AG04450 (cell line): ENCODE results near the gene STK38. TPM values are rescaled to one million over a fixed set of nuclear protein-coding genes. Genes with fewer than 3 reads are reported as not detected.

Experiments used
- CTCF ChIA-PET: fragments of 300-600, 350-600 bp; formaldehyde crosslinking; extraction: SDS; loops from one replicate; lab custom pipeline; 2022; ENCODE audit warnings: antibody characterized with exemption, inconsistent platforms; lab: Charles Lee
- POLR2A ChIA-PET: fragments of 350-600 bp; formaldehyde crosslinking; extraction: SDS; loops from one replicate; lab custom pipeline; 2021; ENCODE audit warnings: antibody characterized with exemption, inconsistent platforms; lab: Yijun Ruan, JAX
- DNase-seq: peaks from one replicate; pipeline ENCODE4 v3.0.0-alpha.2; 2011; ENCODE audit warnings: low read depth, low spot score
- H3K27ac ChIP-seq: one replicate; pipeline ENCODE4 v1.5.1; 2012; ENCODE audit warnings: low read depth, low read length, control low read depth
- H3K27me3 ChIP-seq: one replicate; pipeline ENCODE4 v1.6.0; 2012; ENCODE audit warnings: low read length; ENCODE audit not compliant: control insufficient read depth, insufficient read depth
- H3K4me3 ChIP-seq: 2 replicates; pipeline ENCODE4 v1.5.1; 2011; ENCODE audit warnings: mild to moderate bottlenecking, low read depth, low read length, control low read depth
- H3K9me3 ChIP-seq: 2 replicates; pipeline ENCODE4 v1.5.1; 2012; ENCODE audit warnings: low read length; ENCODE audit not compliant: control insufficient read depth, insufficient read depth
- polyA plus RNA-seq: library from polyadenylated mRNA; depleted of rRNA; stranded (reverse); fragments of >200 nt; gene quantifications from 2 replicates; pipeline ENCODE4 v1.2.3, GENCODE V29; 2011
- TF ChIP-seq, protein P1 (sequence below): IDR thresholded peaks from 2 replicates; pipeline ENCODE4 v1.5.1; 2011; ENCODE audit warnings: low read depth, low read length, control low read depth, inconsistent platforms

STK38 gene
- polyA plus RNA-seq, 1 experiment = 34.9 TPM

DNA sequence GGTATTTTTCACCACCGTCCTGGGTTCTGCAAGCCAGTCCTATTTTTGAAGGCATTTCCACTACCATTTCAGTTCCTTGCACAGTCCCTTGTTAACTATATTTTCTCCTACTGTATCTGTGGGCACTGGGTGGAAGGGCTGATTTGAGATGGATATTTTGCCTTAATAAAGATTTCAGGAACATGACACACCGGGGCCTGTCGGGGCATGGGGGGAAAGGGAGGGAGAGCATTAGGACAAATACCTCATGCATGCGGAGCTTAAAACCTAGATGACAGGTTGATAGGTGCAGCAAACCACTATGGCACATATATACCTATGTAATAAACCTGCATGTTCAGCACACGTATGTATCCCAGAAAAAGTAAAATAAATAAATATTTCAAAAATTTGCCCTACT is 22.4 kb downstream of the STK38 start:
- no peak overlapping the region for H3K27ac ChIP-seq
- POLR2A ChIA-PET = interaction anchor here (0.7 kb wide), 1 partner anchor 102 kb away, joined by 3 read pairs; no protein-coding TSS in a partner anchor

DNA sequence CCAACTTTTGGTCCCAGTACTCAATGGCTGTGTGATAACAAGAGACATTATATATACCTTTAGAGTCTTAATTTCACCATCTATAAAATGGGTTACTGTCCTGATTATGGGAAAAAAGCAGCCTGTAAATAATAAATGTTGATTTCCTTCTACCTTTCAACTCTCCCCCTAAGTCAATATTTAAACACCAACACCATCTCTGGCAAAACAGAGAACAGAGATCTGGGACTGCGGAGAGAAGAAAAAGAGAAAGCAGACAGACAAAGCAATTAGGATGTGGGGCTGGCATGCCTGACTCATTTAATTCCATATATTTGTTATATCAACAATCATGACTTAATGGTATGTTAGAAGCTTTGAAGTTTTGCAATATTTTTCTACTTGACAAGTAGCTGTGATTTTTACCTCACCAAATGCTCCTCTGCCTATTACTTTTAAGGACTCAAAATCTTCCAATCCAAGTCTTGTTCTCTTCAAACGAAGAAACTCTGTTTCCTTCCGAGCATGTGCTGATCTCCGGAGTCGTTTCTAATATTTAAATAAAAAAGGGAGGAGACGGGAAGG is 23.3 kb downstream of the STK38 start:
- Histone ChIP-seq H3K4me3 (no peak overlapping the region), H3K9me3 (no peaks in the 10 kb centered on the region), H3K27ac (no peak overlapping the region), H3K27me3 (no peaks in the 10 kb centered on the region)
- CTCF ChIA-PET = no interaction called here
- TF ChIP-seq, protein P1, sequence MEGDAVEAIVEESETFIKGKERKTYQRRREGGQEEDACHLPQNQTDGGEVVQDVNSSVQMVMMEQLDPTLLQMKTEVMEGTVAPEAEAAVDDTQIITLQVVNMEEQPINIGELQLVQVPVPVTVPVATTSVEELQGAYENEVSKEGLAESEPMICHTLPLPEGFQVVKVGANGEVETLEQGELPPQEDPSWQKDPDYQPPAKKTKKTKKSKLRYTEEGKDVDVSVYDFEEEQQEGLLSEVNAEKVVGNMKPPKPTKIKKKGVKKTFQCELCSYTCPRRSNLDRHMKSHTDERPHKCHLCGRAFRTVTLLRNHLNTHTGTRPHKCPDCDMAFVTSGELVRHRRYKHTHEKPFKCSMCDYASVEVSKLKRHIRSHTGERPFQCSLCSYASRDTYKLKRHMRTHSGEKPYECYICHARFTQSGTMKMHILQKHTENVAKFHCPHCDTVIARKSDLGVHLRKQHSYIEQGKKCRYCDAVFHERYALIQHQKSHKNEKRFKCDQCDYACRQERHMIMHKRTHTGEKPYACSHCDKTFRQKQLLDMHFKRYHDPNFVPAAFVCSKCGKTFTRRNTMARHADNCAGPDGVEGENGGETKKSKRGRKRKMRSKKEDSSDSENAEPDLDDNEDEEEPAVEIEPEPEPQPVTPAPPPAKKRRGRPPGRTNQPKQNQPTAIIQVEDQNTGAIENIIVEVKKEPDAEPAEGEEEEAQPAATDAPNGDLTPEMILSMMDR = no peak
- POLR2A ChIA-PET = interaction anchor here (0.6 to 0.8 kb wide), 3 partner anchors 10 to 102 kb away, joined by 3 read pairs; no protein-coding TSS in a partner anchor
- no peak for DNase-seq

More for the DNA sequence above, 22.4 kb downstream of the STK38 start:
- no peak for DNase-seq
- H3K9me3 ChIP-seq = no peaks in the 10 kb centered on the region
- CTCF ChIA-PET = no interaction called here
- no peak overlapping the region for H3K4me3 ChIP-seq
- TF ChIP-seq, protein P1 = no peak
- H3K27me3 ChIP-seq = no peaks in the 10 kb centered on the region

DNA sequence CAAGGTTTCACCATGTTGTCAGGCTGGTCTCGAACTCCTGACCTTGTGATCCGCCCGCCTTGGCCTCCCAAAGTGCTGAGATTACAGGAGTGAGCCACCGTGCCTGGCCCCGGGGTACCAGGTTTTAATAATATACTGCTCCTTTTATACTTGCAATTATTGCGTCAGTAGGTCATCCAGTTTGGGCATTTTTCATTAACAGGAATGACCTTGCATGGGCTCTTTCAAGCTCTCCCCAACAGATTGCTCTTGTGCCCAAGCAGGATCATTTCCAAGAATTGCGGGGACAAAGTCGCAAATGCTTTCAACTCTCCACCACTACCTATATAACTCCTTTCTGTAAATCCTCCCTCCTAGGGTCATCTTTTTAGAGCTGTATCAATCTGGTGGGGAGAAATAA is 23.8 kb downstream of the STK38 start:
- H3K4me3 ChIP-seq = no peak overlapping the region
- H3K27me3 ChIP-seq = no peaks in the 10 kb centered on the region
- no peaks in the 10 kb centered on the region for H3K9me3 ChIP-seq
- DNase-seq = no peak
- TF ChIP-seq, protein P1 = no peak
- H3K27ac ChIP-seq = no peak overlapping the region
- CTCF ChIA-PET = interaction anchor here (1.5 kb wide), 1 partner anchor 236 kb away, joined by 3 read pairs; no protein-coding TSS in a partner anchor
- POLR2A ChIA-PET = interaction anchor here (0.6 to 0.7 kb wide), 2 partner anchors 72 kb away, joined by 3 to 4 read pairs; no protein-coding TSS in a partner anchor

DNA sequence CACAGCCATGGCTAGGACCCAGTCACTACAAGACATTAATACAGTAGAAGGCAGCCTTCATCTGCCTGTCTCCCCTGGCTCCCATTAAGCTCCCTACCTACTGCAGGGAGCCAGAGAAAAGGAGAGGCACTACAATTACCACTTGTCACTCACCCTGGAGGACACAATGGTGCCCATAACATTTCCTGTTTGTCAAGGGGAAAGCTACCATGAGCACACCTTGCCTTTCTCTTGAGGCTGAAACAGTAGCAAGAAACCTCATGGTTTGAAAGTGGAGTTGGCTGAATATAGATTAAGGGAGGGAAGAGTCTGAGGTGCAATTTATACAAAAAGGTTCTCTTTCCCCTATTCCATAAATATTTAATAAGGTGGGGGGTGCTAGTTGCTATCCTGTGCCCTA is 27.9 kb downstream of the STK38 start:
- Histone ChIP-seq H3K27me3 (no peaks in the 10 kb centered on the region), H3K4me3 (no peak overlapping the region), H3K27ac (no peak overlapping the region), H3K9me3 (no peaks in the 10 kb centered on the region)
- TF ChIP-seq, protein P1 = no peak
- CTCF ChIA-PET = no interaction called here
- POLR2A ChIA-PET = no interaction called here
- no peak for DNase-seq

DNA sequence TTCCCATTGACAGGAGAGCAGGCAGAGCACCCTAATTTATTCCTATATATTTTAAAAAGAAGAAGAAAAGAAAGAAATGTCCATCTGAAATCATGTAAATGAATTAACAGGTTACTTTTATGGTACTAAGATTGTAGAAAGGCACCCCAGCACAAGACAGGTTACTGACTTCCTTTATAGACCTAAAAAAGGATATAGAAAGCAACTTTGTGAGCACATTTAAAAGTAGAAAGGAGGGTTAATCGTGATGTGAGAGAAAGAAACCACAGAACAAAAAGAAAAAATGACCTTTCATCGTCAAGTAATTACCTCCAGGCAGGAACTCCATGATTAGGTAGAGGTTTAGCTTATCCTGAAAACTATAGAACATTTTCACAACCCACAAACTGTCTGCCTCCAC is 29.9 kb downstream of the STK38 start:
- Histone ChIP-seq H3K27ac (no peak overlapping the region), H3K4me3 (no peak overlapping the region), H3K9me3 (no peaks in the 10 kb centered on the region), H3K27me3 (no peaks in the 10 kb centered on the region)
- POLR2A ChIA-PET = no interaction called here
- TF ChIP-seq, protein P1 = no peak
- CTCF ChIA-PET = no interaction called here
- no peak for DNase-seq
